ENCODE data around the gene LZTFL1.

DNA sequence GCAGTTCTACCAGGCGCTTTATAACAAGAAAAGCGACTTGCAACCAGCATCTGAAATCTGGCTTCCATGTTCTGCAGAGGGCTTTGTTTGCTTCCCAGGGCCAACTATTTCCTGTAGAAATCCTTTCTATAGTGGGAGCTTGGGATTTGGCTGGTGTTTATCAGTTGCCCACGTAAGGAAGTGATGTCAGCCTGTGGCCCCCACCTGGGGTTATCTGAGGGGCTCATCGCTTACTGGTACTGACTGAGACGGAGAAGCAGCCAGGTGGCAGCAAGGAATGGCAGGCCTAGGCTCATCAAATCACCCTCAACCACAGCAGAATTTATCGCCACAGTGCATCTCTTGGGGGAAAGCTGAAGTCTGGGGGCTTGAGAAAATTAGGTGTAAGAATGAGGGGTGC is 29.9 kb upstream of the LZTFL1 start:
- TF ChIP-seq, protein P1, sequence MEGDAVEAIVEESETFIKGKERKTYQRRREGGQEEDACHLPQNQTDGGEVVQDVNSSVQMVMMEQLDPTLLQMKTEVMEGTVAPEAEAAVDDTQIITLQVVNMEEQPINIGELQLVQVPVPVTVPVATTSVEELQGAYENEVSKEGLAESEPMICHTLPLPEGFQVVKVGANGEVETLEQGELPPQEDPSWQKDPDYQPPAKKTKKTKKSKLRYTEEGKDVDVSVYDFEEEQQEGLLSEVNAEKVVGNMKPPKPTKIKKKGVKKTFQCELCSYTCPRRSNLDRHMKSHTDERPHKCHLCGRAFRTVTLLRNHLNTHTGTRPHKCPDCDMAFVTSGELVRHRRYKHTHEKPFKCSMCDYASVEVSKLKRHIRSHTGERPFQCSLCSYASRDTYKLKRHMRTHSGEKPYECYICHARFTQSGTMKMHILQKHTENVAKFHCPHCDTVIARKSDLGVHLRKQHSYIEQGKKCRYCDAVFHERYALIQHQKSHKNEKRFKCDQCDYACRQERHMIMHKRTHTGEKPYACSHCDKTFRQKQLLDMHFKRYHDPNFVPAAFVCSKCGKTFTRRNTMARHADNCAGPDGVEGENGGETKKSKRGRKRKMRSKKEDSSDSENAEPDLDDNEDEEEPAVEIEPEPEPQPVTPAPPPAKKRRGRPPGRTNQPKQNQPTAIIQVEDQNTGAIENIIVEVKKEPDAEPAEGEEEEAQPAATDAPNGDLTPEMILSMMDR (IDR thresholded peaks at IDR 0.05), result no peak
- TF ChIP-seq POLR2A (IDR thresholded peaks at IDR 0.05; ENCODE audit: low read depth) (no peak), EP300 (IDR thresholded peaks at IDR 0.05) (no peak), POLR2AphosphoS5 (IDR thresholded peaks at IDR 0.05) (no peak)
